Aorta (tissue), 5 donors: ENCODE data around the gene EME1. TPM values are rescaled to one million over a fixed set of nuclear protein-coding genes. Genes with fewer than 3 reads are reported as not detected.
A peak's percentile ranks its signal among the peaks of the same experiment; 100 is the strongest.
"Not testable (repeated sequence)": the region's sequence is repeated elsewhere in the genome, so short reads cannot be mapped to it uniquely, and the experiment has no call there.

Source experiments
- ATAC-seq: fragments of 200-7000 bp; cut with Tn5 transposase; one replicate; pipeline ENCODE4 v1.9.1; 2022; ENCODE audit warnings: moderate library complexity; ENCODE audit not compliant: low FRiP score
- DNase-seq, 2 donors: peaks; one replicate each; pipeline ENCODE4 v3.0.0-alpha.2; 2020
- H3K27ac ChIP-seq, 2 donors: one replicate each; pipeline ENCODE4 v1.5.1; 2013; ENCODE audit warnings: low read length in 2 of 2, mild to moderate bottlenecking in 2 of 2, moderate library complexity in 2 of 2, control low read depth in 1 of 2, inconsistent platforms in 1 of 2, low read depth in 1 of 2
- H3K27me3 ChIP-seq, 2 donors: one replicate each; pipeline ENCODE4 v1.6.1; 2013; ENCODE audit warnings: control low read depth in 1 of 2, low read length in 1 of 2, mild to moderate bottlenecking in 1 of 2, moderate library complexity in 1 of 2; ENCODE audit not compliant: insufficient read depth in 2 of 2, control insufficient read depth in 1 of 2
- H3K36me3 ChIP-seq, 2 donors: one replicate each; pipeline ENCODE4 v1.6.1; 2013; ENCODE audit warnings: control low read depth in 1 of 2, low read length in 1 of 2, mild to moderate bottlenecking in 1 of 2; ENCODE audit not compliant: insufficient read depth in 2 of 2, control insufficient read depth in 1 of 2
- H3K4me1 ChIP-seq, 2 donors: one replicate each; pipeline ENCODE4 v1.6.1; 2013; ENCODE audit warnings: low read length in 2 of 2, control low read depth in 1 of 2, mild to moderate bottlenecking in 1 of 2, moderate library complexity in 1 of 2; ENCODE audit not compliant: insufficient read depth in 2 of 2, control insufficient read depth in 1 of 2
- H3K4me3 ChIP-seq, 2 donors: one replicate each; pipeline ENCODE4 v1.5.1; 2013; ENCODE audit warnings: low read length in 2 of 2, control low read depth in 1 of 2, mild to moderate bottlenecking in 1 of 2
- H3K9me3 ChIP-seq: one replicate; pipeline ENCODE4 v1.6.1; 2013; ENCODE audit warnings: mild to moderate bottlenecking, low read length; ENCODE audit not compliant: control insufficient read depth
- WGBS, 2 donors: extraction: QIAGEN DNeasy Blood & Tissue Kit; methylation state at CpG; one replicate each; pipeline ENCODE4 v1.1.7; 2013; 5-methylcytosine and 5-hydroxymethylcytosine counted together
- intact Hi-C, 2 donors: fragments of 100-400 bp; cut with DNase I; formaldehyde crosslinking; loops; one replicate each; pipeline versions ENCODE4 v1.14.2 to v1.15.0; 2022
- polyA plus RNA-seq, 2 donors: library from polyadenylated mRNA; stranded (reverse); fragments of 200-250 nt; gene quantifications; one replicate each; pipeline ENCODE4 v1.2.3, GENCODE V29; 2013
- total RNA-seq, 2 donors: library from RNA; stranded (reverse); fragmentation: NEBNext Ultra II Directional; extraction: Animal tissue kit (Norgen Biotek cat#: 25700); gene quantifications; one replicate each; pipeline ENCODE4 v1.2.1, GENCODE V29; 2021
- donor health status: healthy with polysubstance abuse.
- donor health status: Bipolar disorder and iron deficiency.
- donor health status: DM: no; HTN: no; CAD: no.
- donor health status: DM: no; HTN: no; CAD: no.
- donor health status: DM: yes; HTN: yes; CAD: no.

The EME1 gene
- total and polyA plus RNA-seq, 4 donors = 0.49 to 2.0 TPM; not detected in 2

DNA sequence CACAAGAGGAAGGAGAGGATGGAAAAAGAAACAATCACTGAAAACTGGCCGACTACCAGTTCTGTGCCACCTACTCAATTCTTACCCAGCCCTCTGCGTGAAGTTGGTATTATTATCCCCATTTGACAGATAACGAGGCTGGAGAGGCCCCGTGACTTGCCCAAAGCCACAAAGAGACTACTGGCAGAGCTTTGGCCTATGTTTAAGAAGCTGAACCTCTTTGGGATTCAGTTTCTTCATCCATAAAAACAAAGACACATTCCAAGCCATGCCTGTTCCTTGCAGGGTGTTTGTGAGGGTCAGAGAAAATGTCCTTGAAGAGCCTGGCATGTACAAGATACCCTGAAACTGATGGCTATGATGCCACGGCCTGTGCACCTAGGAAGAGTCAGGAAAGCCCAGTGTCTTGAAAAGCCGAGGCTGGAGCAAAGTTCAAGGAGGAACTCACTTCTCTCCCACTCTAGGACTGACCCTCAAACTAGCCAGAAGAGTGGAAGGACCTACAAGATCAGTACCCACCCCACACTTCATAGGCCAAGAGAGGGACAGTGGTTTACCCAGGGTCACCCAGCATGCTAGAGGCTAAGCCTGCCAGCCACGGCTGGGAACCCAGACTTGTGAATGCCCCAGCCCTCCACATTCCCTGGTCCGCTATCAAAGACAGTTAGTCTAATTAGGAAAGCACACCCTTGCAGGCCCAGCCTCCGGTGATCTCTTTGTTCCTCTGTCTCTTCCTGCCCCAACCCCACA is 51.4 kb downstream of the EME1 start:
- H3K27me3 ChIP-seq = no peaks in the 10 kb centered on the region
- ATAC-seq (no peak), DNase-seq (no peak)
- H3K9me3 ChIP-seq = no peaks in the 10 kb centered on the region
- no peak overlapping the region for H3K27ac ChIP-seq
- H3K4me3 ChIP-seq = no peak overlapping the region
- intact Hi-C loops = no loop called here
- H3K4me1 ChIP-seq = peaks cover 0 to 2% of the 10 kb centered on the region in 2 donors
- WGBS, 2 donors = 80 to 88% methylated on average over 9 of the region's 9 CpGs
- H3K36me3 ChIP-seq = no peaks in the 10 kb centered on the region

- intact Hi-C loops = no loop called here
Observed at GRCh38 chr17:50424996-50425681, 52.1 kb downstream of the EME1 start.

GRCh38 chr17:50425682-50426471 is 52.8 kb downstream of the EME1 start, which contains the start of gene ACSF2:
Gene ACSF2, plus strand, starts transcription at chr17:50426218. Its CDS starts 44 bp downstream, at chr17:50426262.
- DNase-seq (peak; percentile 80 to 93), ATAC-seq (peak; percentile 90)
- H3K36me3 ChIP-seq = no peaks in the 10 kb centered on the region
- intact Hi-C loops = no loop called here
- H3K27me3 ChIP-seq = no peaks in the 10 kb centered on the region
- peaks cover 0 to 2% of the 10 kb centered on the region in 2 donors for H3K4me1 ChIP-seq
- peak within 1 kb of the TSS; percentile 32 to 74 for H3K27ac ChIP-seq
- WGBS, 2 donors = 1% methylated on average over 53 to 70 of the region's 70 CpGs
- no peaks in the 10 kb centered on the region for H3K9me3 ChIP-seq
- H3K4me3 ChIP-seq = peak within 1 kb of the TSS; percentile 61 to 87

More at GRCh38 chr17:50424996-50425681, 52.1 kb downstream of the EME1 start:
- no peak for ATAC-seq
- no peak for DNase-seq
- WGBS, 2 donors = 89 to 92% methylated on average over 8 of the region's 8 CpGs
- H3K27me3 ChIP-seq = no peaks in the 10 kb centered on the region
- H3K27ac ChIP-seq = no peak overlapping the region
- H3K4me1 ChIP-seq = peaks cover 0 to 2% of the 10 kb centered on the region in 2 donors
- no peaks in the 10 kb centered on the region for H3K9me3 ChIP-seq
- no peaks in the 10 kb centered on the region for H3K36me3 ChIP-seq
- H3K4me3 ChIP-seq = no peak overlapping the region

DNA sequence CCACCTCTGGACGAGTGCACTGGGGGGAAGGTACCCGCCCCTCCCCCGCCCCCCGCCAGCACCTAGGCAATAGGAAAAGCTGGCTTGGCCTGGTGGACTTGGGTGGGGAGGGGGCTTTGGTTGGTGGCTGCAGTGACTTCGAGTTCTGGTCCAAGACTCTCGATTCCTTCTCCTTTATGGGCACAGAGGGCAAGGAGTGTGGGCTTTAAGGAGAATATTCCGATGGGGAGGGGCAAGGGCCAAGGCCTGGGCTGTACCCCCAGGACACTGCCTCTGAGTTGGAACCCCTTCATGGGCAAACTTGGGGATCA is 53.4 kb downstream of the EME1 start:
- Histone ChIP-seq H3K9me3 (no peaks in the 10 kb centered on the region), H3K4me1 (peaks cover 0 to 2% of the 10 kb centered on the region in 2 donors), H3K4me3 (peak overlapping the region; percentile 61 to 87), H3K27me3 (no peaks in the 10 kb centered on the region), H3K36me3 (no peaks in the 10 kb centered on the region), H3K27ac (peak overlapping the region in 1 of 2 donors; percentile 74)
- ATAC-seq (peak; percentile 37), DNase-seq (no peak)
- 0 to 2% methylated on average over 7 of the region's 7 CpGs for WGBS, 2 donors
- intact Hi-C loops = no loop called here

DNA sequence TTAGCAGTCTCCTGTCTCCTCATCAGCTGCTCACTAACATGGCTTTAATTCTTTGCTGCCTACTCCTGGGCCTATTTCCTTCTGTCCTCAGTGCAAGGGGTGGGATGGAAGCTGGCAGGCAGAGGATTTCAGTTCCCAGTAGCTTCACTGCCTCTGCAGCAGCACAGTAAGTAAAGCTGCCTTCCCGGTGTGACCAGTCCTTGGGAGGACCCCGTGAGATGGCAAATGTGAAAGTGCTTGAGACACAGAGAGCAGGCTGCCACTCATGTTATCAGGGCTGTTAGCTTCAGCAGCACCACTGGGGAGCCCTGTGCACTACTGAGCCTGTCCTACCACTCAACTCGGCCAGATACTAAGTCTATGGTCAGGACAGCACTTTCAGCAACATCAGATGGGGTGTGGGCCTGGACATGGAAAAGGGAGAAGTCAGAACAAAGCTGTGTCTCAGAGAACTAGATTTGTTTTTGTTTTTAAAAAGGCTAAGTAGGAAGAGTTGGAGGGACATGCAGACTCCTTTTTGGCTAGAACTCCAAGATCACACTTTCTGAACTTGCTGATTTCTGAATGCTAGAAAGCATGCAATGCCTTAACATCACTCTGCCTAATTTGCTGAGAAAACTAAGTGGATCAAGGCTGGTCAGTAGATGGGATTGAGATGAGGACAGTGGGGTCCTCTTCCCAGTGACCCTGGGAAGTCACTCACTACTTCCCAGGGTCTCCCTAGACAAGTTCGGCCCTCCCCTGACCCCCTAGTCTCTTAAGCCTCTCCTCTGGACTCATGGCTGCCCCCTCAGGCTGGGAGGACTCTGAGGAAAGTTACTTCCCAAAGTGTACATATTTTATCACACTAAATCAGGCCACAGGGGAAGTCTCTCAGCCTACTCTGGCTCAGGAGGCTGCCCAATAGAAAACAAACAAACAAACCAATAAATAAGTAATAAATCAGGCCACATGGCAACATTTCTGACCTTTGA is 54.1 kb downstream of the EME1 start:
- 14 to 20% methylated on average over 4 of the region's 4 CpGs for WGBS, 2 donors
- H3K4me1 ChIP-seq = peaks cover 0 to 2% of the 10 kb centered on the region in 2 donors
- no peak for DNase-seq
- no peaks in the 10 kb centered on the region for H3K9me3 ChIP-seq
- H3K27ac ChIP-seq = peak overlapping the region; percentile 25 to 74
- peak; percentile 51 for ATAC-seq
- no peaks in the 10 kb centered on the region for H3K36me3 ChIP-seq
- H3K4me3 ChIP-seq = peak overlapping the region in 1 of 2 donors; percentile 87
- H3K27me3 ChIP-seq = no peaks in the 10 kb centered on the region
- intact Hi-C loops = no loop called here

GRCh38 chr17:50428126-50428525 is 55.1 kb downstream of the EME1 start:
- H3K27ac ChIP-seq, intact Hi-C loops, H3K4me3 ChIP-seq, ATAC-seq, H3K9me3 ChIP-seq, H3K36me3 ChIP-seq, H3K4me1 ChIP-seq, H3K27me3 ChIP-seq, DNase-seq: not testable (repeated sequence)
- 82% methylated on average over 6 of the region's 6 CpGs for WGBS, 2 donors

- intact Hi-C loops = no loop called here
- no peaks in the 10 kb centered on the region for H3K27me3 ChIP-seq
- H3K4me3 ChIP-seq = no peak overlapping the region
- H3K27ac ChIP-seq = no peak overlapping the region
- WGBS, 2 donors = 89 to 91% methylated on average over 7 of the region's 7 CpGs
- H3K9me3 ChIP-seq = no peaks in the 10 kb centered on the region
- no peaks in the 10 kb centered on the region for H3K36me3 ChIP-seq
- no peak for DNase-seq
- ATAC-seq = no peak
- peaks cover 0 to 2% of the 10 kb centered on the region in 2 donors for H3K4me1 ChIP-seq
Observed at GRCh38 chr17:50428831-50429424, 55.9 kb downstream of the EME1 start.
